Inferior parietal cortex (tissue), 1 donor: ENCODE measurements around the gene OR52E2.
"Not testable (repeated sequence)": the region's sequence is repeated elsewhere in the genome, so short reads cannot be mapped to it uniquely, and the experiment has no call there.

ENCODE experiments used
- DNase-seq: peaks from one replicate; pipeline ENCODE4 v3.0.0-alpha.2; 2016; ENCODE audit errors: extremely low spot score

OR52E2 gene

DNA sequence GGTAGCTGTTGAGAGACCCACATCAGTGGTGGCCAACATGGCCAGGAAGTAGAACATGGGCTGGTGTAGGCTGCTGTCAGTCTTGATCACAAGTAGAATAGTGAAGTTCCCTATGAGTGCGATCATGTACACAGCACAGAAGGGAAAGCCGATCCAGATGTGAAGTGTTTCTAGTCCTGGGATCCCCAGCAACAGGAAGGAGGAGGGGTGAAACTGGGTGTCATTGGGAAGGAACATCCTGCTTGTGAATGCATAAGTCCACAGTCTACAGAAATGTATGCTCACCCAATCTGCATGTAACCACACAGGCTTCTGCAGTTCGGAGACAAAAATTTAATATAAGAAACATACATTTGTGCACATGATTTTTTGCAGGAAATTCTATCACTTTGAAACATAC is at the start of gene OR52E2:
Gene OR52E2 (minus strand): TSS at position 237 of the 400 bp plus-strand sequence. CDS start 0 bp downstream, at position 237.
- no peak for DNase-seq

DNA sequence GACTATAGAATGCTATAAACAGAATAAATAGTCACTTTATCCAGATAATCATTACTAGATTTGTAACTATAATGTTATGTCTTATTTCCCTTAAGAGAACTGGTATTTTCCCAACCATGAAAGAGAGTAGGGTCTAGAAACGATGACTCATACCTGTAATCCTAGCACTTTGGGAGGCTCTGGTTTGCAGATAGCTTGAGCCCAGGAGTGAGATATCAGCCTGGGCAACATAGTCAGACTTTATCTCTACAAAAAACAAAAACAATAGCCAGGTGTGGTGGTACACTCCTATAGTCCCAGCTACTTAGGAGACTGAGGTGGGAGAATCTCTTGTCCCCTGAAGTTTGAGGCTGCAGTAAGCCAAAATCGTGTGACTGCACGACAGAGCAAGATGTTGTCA is 47.9 kb upstream of the OR52E2 start:
- DNase-seq, result no peak

DNA sequence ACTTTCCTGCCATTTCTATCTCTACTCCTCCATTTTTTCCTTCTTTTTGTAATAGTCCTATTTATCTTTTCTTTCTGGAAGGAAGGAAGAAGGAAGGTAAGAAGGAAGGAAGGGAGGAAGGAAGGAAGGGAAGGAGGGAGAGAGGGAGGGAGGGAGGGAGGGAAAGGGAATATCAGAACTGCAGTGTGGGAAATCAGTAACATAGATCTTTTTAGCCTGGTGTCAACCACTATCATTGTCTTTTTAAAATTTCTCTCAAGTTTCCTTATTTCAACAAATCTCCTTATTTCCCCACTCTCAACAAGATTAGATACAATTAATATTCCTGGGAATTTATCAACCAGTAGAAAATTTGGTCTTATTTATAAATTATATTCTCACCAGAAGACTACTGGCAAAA is 43.6 kb upstream of the OR52E2 start:
- no peak for DNase-seq

DNA sequence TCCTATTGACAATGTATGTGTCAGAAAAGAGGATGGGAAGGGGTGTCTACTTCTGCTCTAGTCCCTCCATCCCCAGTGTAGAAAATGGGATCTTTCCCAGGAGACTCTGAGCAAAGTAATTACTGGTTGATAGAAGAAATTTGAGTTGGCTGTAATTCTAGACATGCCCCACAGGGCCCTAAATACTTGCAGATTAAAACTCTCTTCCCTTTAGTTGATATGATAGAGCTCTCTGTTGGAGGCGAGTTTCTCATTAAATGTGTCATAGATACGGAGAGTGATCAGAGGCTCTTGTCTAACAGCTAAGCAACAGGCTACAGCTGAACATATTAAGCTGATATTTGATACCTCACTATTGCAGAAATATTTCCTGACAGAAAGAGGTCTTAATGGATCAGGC is 42.8 kb upstream of the OR52E2 start:
- no peak for DNase-seq

DNA sequence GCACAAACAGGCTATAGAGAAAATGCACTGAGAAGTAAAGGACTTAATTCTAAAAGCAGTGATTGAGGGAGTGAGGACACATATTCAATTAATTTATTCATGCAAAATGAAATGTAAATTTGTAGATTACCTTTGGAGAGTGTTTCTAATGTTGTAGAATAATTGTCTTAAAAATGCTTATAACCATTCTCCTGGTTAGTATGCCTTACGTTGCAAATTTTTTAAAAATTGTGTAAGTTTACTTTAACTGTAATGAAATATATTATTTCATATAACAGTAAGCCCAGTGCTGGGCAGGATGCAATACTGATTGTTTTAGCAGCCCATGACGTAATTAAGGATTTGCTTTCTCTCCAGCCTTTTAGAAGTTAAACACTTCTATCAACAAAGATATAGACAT is 36.6 kb upstream of the OR52E2 start:
- no peak for DNase-seq

DNA sequence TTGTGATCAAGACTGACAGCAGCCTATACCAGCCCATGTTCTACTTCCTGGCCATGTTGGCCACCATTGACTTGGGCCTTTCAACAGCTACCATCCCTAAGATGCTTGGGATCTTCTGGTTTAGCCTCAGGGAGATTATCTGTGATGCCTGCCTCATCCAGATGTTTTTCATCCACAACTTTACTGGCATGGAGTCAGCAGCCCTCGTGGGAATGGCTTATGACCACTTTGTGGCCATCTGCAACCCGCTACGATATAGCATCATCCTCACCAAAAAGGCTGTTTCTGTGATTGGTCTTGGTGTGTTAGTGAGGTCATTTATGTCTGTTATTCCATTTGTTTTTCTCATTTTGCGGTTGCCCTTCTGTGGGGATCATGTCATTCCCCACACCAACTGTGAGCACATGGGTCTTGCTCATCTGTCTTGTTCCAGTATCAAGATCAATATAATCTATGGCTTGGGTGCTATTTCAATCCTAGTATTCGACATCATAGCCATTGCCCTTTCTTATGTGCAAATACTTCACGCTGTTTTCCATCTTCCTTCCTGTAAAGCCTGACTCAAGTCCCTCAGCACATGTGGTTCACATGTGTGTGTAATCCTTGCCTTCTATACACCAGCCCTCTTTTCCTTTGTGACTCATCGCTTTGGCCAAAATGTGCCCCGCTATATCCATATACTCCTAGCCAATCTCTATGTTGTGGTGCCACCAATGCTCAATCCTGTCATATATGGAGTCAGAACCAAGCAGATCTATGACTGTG is 33.6 kb upstream of the OR52E2 start:
- no peak for DNase-seq

DNA sequence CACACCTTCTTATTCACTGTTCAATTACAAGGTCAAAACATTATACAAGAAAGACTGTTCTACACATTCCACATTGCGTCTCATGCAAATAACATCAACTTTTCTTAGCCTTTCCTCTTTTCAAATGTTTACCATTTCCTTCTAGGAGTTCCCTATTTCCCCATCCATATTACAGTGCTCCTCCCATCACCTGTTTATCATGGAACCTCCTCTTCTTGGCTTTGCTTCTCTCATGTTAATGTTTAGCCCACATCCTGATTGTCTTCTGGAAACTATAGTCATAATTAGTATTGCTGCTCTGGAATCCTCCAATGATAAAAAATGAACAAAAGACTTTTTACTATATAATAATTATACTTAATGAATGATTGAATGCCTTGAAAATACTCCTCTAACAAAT is 31.2 kb upstream of the OR52E2 start:
- DNase-seq, result no peak

DNA sequence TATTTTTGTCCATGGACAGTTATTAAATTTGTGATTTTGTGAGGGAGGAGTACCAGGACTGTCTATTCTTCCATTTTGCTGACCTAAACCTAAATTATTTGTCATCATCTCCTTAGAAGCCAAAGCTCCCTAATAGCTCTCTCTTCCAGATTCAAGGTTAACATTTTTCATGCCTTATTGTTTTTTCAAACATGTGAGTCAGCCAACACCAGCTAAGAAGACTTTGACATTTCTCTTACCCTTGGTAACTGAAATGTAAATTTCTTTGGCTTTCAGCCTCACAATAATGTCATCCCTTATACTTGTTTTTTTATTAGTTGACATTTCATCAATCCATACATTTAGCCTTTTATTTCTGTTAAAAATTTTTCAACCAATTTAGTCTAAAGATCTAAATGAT is 29.1 kb upstream of the OR52E2 start:
- no peak for DNase-seq

DNA sequence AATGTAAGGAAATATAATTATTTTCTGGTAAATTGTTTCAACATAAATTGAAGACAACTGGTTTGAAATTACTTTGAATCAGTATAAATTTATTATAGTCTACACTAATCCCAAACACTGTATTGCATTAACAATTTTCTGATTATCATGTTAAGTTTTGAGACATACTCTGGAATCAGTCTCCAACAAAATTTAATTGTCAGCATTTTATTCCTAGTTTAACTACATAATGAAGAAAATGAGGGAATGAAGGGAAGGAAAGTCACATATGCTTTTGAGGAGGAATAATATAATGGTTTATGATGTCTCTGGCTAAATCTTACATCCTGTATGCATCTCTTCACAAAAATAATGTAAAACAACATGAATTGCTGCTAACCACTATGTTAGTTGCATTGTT is 24.2 kb upstream of the OR52E2 start:
- DNase-seq, result no peak

DNA sequence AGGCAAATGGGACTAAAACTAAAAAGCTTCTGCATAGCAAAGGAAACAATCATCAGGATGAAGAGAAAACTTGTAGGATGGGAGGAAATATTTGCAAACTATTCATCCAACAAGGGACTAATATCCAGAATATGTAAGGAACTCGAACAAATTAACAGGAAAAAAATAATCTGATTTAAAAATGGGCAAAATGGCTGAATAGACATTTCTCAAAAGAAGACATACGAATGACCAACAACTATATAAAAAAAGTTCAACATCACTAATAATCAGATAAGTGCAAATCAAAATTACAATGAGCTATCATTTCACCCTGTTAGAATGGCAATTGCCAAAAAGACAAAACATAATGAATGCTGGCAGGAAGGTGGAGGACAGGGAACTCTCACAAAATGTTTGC is 22.0 kb upstream of the OR52E2 start:
- no peak for DNase-seq

DNA sequence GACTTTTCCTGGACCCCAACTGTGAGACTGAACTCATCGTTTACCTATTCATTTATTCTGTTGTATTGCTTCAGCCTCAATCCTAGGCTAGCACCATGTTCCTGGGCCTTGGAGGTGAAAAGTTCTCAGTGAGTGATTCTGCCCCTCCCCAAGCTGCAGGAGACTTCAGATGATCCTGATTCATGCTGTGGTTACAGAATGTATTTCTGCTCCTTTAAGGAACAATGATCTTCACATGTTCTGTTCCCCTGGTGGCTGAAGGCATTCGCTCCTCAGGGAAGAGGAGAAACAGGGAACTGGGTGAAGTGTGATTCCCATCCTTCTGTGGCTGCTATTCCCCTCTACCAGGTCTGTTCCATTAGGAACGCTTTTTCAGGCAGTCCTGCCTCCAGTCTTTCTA is 12.4 kb upstream of the OR52E2 start:
- no peak for DNase-seq

DNA sequence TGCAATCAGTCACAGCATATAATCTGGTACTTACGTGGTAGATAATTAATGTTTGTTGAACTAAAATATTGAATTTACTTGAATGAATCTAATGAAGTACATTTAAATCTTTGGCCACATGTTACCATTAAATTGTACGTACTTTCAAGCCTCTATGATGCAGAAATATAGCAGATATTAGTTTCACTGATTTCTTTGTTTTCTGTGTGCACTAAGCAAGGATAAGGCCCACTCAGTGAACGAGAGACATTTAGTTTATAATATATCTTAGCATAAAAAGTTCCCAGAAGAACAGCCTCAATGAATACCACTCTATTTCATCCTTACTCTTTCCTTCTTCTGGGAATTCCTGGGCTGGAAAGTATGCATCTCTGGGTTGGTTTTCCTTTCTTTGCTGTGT is 9.8 kb upstream of the OR52E2 start, which contains the start of gene OR52E1:
Gene OR52E1 (plus strand): TSS at position 301 of the 400 bp plus-strand sequence.
- no peak for DNase-seq

DNA sequence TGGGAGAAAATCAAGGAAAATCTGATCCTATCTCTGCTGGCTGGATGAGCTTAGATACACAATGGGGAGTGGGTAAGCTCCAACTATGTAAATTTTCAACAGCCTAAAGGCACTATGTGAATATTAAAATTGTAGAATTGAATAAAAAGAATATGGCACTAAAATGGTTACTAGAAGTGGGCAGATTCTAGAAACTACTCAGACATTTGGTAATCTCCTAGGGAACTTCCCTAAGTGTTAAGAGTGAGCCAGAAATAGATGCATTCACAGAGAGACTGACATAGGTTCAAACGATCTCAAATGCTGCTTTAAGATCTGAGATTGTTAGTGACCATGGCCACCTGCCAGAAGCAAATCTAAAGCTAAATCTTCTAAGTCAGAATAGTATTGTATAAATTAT is 5.6 kb upstream of the OR52E2 start:
- no peak for DNase-seq

DNA sequence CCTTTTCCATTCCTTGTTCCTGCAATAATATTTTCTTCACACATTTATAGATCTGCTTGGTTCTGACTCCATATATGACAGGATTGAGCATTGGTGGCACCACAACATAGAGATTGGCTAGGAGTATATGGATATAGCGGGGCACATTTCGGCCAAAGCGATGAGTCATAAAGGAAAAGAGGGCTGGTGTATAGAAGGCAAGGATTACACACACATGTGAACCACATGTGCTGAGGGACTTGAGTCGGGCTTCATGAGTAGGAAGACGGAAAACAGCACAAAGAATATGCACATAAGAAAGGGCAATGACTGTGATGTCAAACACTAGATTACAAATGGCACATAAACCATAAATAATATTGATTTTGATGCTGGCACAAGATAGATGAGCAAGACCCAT is 748 bp downstream of the OR52E2 start:
- not testable (repeated sequence) for DNase-seq

DNA sequence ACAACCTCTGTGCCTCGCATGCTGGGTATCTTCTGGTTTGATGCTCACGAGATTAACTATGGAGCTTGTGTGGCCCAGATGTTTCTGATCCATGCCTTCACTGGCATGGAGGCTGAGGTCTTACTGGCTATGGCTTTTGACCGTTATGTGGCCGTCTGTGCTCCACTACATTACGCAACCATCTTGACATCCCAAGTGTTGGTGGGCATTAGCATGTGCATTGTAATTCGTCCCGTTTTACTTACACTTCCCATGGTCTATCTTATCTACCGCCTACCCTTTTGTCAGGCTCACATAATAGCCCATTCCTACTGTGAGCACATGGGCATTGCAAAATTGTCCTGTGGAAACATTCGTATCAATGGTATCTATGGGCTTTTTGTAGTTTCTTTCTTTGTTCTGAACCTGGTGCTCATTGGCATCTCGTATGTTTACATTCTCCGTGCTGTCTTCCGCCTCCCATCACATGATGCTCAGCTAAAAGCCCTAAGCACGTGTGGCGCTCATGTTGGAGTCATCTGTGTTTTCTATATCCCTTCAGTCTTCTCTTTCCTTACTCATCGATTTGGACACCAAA is 12.6 kb downstream of the OR52E2 start:
- no peak for DNase-seq

DNA sequence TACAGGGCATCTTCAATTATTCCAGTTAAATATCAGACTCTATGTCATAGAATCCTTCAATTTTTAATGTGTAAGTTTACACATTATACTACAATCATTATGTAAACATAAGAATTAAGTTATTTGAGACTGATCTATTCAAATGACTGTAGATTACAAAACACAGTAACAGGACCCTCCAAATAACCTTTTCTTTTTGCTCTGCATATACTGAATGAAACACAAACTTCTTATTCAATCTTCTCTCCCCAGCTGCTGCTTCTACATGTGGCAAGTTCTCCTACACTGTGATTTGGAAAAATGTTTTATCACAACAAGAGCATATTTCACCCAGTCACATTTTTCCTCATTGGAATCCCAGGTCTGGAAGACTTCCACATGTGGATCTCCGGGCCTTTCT is 13.2 kb downstream of the OR52E2 start, which contains the start of gene OR52J3:
Gene OR52J3 (plus strand): TSS at position 301 of the 400 bp plus-strand sequence. CDS start 0 bp downstream, at position 301.
- no peak for DNase-seq

DNA sequence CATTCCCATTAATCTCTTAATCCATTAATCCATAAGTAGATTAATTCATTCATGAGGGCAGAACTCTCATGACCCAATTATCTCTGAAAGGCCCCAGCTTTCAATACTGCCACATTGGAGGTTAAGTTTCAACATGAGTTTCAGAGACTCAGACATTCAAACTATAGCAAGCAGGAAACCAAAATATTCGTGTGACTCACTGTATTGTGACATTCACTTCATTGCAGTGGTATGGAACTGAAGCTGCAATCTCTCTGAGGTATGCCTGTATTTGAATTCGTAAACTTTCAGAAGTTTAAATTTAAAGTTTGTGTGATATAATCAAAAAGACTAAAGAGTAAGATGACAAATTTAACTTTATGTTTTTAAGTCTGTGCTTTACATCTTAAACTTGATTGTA is 16.0 kb downstream of the OR52E2 start:
- no peak for DNase-seq

DNA sequence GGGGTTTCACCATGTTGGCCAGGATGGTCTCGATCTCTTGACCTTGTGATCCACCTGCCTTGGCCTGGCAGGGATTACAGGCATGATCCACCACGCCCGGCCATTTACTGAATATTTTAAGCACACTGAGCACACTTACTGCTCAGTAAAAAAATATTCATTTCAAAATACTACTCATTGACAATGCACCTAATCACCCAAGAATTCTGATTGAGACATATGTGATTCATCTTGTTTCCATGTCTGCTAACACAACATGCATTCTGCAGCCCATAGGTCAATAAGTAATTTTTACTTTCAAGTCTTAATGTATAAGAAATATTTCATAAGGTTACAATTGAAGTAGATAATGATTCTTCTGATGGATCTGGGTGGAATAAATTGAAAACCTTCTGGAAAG is 17.3 kb downstream of the OR52E2 start:
- DNase-seq, result no peak

DNA sequence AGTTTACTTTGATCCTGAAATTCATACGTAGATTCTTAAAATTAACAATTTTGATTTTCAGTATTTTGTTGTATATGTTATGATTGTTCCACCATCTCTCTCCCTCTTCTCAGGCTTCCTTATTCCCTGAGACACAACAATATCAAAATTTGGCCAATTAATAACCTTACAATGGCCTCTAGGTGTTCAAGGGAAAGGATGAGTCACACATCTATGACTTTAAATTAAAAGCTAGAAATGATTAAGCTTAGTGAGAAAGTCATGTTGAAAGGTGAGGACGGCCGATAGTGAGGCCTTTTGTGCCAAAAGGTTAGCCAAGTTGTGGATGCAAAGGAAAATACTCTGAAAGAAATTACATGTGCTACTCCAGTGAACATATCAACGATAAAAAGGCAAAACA is 18.6 kb downstream of the OR52E2 start:
- DNase-seq, result no peak

DNA sequence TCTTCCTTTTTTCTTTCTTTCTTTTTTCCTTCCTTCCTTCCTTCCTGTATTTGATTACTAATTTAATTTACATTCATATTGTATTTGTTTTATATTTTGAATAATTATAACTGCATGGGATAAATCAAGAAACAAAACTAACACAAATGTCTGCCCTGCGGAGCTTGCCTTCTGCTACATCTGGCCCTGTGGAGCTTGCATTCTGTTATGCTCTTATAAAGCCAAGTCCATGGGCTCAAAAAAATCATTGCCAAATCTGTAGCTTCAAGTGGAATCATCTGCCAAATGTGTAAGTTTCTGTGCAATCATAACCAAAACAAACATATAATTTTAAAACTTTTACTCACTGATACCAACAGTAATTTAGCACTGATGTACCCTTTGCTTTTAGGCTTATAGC is 21.1 kb downstream of the OR52E2 start:
- no peak for DNase-seq

DNA sequence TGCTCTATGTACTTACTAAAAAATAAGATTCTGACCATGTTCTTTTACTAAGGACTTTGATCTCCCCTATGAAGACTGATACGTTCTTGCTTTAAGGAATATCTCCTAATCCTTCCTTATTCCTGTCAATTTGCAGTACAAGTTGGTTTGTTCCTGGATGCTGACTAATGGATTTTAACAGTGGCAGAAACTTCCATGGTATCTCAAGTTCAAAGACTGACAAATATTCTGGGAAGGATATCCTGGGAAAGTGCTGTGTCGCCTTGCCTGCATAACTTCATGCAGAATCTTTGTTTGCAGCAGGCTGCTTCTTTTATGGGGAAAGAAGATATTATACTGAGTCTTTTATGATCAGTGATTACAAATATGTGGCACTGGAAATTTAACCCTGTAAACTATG is 21.5 kb downstream of the OR52E2 start:
- no peak for DNase-seq

DNA sequence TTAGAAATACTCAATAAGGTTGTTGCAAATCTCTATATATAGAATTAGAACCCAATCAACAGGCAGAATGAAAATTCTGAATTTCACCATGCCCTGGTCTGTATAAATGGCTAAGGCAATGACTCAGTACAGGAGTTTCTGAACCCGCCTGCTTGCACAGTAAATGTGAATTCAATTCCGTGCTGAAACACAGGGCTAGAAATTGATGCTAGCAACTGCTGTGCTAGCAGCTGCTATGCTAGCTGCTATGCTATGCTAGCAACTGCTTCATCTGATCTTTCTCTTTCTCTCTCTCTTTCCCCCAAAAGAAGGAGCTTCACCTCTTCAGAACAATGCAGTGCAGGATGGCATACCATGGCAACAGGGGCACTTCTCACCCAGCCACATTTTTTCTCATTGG is 22.8 kb downstream of the OR52E2 start:
- DNase-seq, result no peak

DNA sequence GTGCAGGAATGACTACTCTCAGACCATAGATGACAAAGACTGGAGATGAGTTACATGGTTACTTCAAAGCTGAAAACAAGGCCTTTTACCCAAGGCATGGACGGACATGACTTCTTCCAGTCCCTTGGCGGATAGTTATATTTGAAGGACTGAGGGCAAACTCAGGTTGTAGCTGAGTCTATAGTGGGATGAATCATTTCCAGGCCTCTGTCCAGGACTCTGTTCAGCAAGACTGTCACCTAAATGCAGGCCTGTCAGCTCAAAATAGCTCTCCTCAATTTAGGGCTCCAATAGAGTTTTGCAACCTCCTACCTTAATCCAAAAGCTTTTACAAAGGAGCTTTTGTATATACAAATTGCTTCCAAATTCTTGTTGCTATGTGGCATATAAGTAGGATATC is 37.4 kb downstream of the OR52E2 start:
- no peak for DNase-seq

DNA sequence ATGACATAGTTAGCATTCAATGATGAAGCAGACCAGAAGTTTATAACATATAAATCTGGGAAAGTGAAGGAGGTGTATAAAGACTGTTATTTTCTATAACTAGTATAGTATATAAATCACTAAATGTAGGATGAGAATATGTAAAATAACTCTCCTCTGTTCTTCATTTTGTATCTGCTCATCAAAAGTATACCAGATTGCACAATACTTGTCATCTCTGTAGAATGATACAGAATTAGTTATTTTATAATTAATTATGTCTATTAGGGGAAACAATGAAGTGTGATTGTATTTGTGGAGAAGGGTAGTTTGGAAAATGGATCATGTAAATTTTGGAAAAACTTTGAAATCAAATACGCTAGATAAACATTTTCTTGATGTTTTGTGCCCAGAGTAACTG is 46.4 kb downstream of the OR52E2 start:
- DNase-seq, result no peak
